Adrenal gland (tissue), 12 donors: ENCODE measurements around the gene ZSWIM4. TPM values are rescaled to one million over a fixed set of nuclear protein-coding genes. Genes with fewer than 3 reads are reported as not detected.

Source experiments
- DNase-seq, 7 donors: peaks; one replicate each; pipeline ENCODE4 v3.0.0-alpha.2; 2019 to 2020
- H3K27ac ChIP-seq, 5 donors: fragments of 200-600 bp; sonication (generic) in 4 of 5; 1 replicate in 3 of 5; 2 replicates in 2 of 5; pipeline versions ENCODE4 v1.5.1 to v1.8.0; 2016 to 2020; ENCODE audit warnings: mild to moderate bottlenecking in 1 of 5
- H3K27me3 ChIP-seq: fragments of 200-600 bp; 2 replicates; pipeline ENCODE4 v1.8.0; 2021
- H3K36me3 ChIP-seq, 2 donors: fragments of 200-600 bp; replicated peaks in 1 of 2; 1 replicate in 1 of 2; 2 replicates in 1 of 2; pipeline versions ENCODE4 v1.5.1 to v1.8.0; 2018 to 2022
- H3K4me1 ChIP-seq, 2 donors: fragments of 200-600 bp; replicated peaks in 1 of 2; 1 replicate in 1 of 2; 2 replicates in 1 of 2; pipeline versions ENCODE4 v1.5.1 to v1.8.0; 2018 to 2021
- H3K4me3 ChIP-seq, 4 donors: fragments of 200-600 bp; sonication (generic) in 3 of 4; one replicate each; pipeline ENCODE4 v1.5.1; 2016 to 2018
- H3K9me3 ChIP-seq, 3 donors: fragments of 200-600 bp; sonication (generic) in 1 of 3; replicated peaks in 1 of 3; 1 replicate in 2 of 3; 2 replicates in 1 of 3; pipeline versions ENCODE4 v1.5.1 to v1.8.0; 2016 to 2021
- CTCF ChIP-seq, 6 experiments: fragments of 450-650 bp in 4 of 6; fragments of 200-600 bp in 2 of 6; sonication (generic) in 1 of 6; IDR thresholded peaks; 1 replicate in 5 of 6; 2 replicates in 1 of 6; pipeline versions ENCODE4 v1.5.1 to v1.8.0; 2016 to 2021; ENCODE audit warnings: antibody characterized with exemption in 6 of 6, mild to moderate bottlenecking in 2 of 6, moderate library complexity in 1 of 6
- POLR2A ChIP-seq, 2 donors: fragments of 450-650 bp; IDR thresholded peaks; one replicate each; pipeline ENCODE4 v1.6.1; 2017; ENCODE audit warnings: antibody characterized with exemption in 2 of 2, mild to moderate bottlenecking in 2 of 2, moderate library complexity in 1 of 2
- WGBS, 4 donors: extraction: QIAGEN DNeasy Blood & Tissue Kit in 2 of 4; methylation state at CpG; one replicate each; pipeline versions ENCODE4 v1.1.5 to v1.1.7; 2013 to 2017; 5-methylcytosine and 5-hydroxymethylcytosine counted together
- intact Hi-C, 2 donors: fragments of 100-400 bp; cut with DNase I; formaldehyde crosslinking; loops; one replicate each; pipeline versions ENCODE4 v1.14.1 to v1.15.0; 2022 to 2023
- polyA plus RNA-seq, 3 donors: library from polyadenylated mRNA; stranded (reverse); fragments of 200-250 nt in 2 of 3; fragments of 350-450 nt in 1 of 3; fragmentation: Illumina TruSeq in 1 of 3; extraction: RNeasy Lipid Tissue Mini Kit (QIAGEN cat#74804) in 1 of 3; gene quantifications; one replicate each; pipeline ENCODE4 v1.2.3, GENCODE V29; 2013 to 2014
- total RNA-seq, 9 donors: library from RNA; depleted of rRNA in 4 of 9; stranded (reverse); fragments of >200 nt in 4 of 9; fragments of 120-200 nt in 1 of 9; fragmentation: NEBNext Ultra II Directional in 1 of 9; extraction: Animal tissue kit (Norgen Biotek cat#: 25700) in 1 of 9; gene quantifications; one replicate each; pipeline versions ENCODE4 v1.1.0 to v1.2.4, GENCODE V29; 2013 to 2023
- donor health status: healthy with polysubstance abuse.
- donor health status: Bipolar disorder and iron deficiency.
- donor health status: DM: yes; HTN: yes; CAD: no.
- donor health status: DM: no; HTN: no; CAD: no.
- donor health status: DM: no; HTN: no; CAD: no.
- donor health status: DM: yes; HTN: yes; CAD: no.

Gene ZSWIM4
- total and polyA plus RNA-seq, 12 donors, result 1.3 to 15.4 (median 9.1) TPM

DNA sequence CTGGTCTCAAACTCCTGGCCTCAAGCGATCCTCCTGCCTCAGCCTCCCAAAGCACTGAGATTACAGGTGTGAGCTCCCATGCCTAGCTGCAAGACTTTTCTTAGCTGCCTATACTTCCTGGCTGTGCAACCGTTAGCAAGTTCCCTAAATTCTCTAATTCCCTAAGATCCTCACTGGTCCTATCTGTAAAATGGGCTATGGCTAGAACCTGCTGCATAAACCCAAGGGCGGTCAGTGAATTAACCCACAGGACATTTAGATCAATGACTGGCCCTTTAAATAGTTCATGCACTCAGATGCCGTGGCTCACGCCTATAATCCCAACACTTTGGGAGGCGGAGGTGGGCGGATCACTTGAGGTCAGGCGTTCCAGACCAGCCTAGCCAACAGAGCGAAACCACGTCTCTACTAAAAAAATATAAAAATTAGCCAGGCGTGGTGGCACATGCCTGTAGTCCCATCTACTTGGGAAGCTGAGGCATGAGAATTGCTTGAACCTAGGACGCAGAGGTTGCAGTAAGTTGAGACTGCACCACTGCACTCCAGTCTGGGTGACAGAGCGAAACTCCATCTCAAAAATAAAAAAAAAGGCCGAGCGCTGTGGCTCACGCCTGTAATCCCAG lies 25.1 kb upstream of the ZSWIM4 start:
- WGBS, 4 donors, result 85 to 93% (median 91%) methylated on average over 16 of the region's 16 CpGs
- Histone ChIP-seq H3K27me3 (no peaks in the 10 kb centered on the region), H3K4me3 (no peak overlapping the region)

GRCh38 chr19:13774217-13775191 lies 20.7 kb upstream of the ZSWIM4 start, which contains the start of gene C19orf53:
TSS of gene C19orf53 (plus strand) at chr19:13774456. CDS start at chr19:13774478, 22 bp downstream.
- no peaks in the 10 kb centered on the region for H3K27me3 ChIP-seq
- peak within 1 kb of the TSS; percentile 69 to 99 (median 92) for H3K4me3 ChIP-seq
- DNase-seq, result peak; percentile 89 to 96 (median 93)
- H3K27ac ChIP-seq, result peak within 1 kb of the TSS; percentile 81 to 95 (median 90)
- WGBS, 4 donors, result 0 to 1% (median 1%) methylated on average over 27 to 61 of the region's 61 CpGs
- TF ChIP-seq POLR2A (IDR thresholded peaks at IDR 0.05) (peak; percentile 79 to 93), CTCF (IDR thresholded peaks at IDR 0.05) (no peak)
- H3K9me3 ChIP-seq, result no peaks in the 10 kb centered on the region
- peaks cover 15 to 18% of the 10 kb centered on the region in 2 donors for H3K4me1 ChIP-seq
- intact Hi-C loops, result no loop called here
- H3K36me3 ChIP-seq, result peaks cover 0 to 57% of the 10 kb centered on the region in 2 donors

More for the DNA sequence above, 25.1 kb upstream of the ZSWIM4 start:
- intact Hi-C loops, result no loop called here
- H3K27ac ChIP-seq, result no peak overlapping the region
- H3K36me3 ChIP-seq, result peaks cover 0 to 44% of the 10 kb centered on the region in 2 donors
- no peak for DNase-seq
- TF ChIP-seq CTCF (IDR thresholded peaks at IDR 0.05) (no peak), POLR2A (IDR thresholded peaks at IDR 0.05) (no peak)
- H3K9me3 ChIP-seq, result no peaks in the 10 kb centered on the region
- H3K4me1 ChIP-seq, result peaks cover 11 to 15% of the 10 kb centered on the region in 2 donors

DNA sequence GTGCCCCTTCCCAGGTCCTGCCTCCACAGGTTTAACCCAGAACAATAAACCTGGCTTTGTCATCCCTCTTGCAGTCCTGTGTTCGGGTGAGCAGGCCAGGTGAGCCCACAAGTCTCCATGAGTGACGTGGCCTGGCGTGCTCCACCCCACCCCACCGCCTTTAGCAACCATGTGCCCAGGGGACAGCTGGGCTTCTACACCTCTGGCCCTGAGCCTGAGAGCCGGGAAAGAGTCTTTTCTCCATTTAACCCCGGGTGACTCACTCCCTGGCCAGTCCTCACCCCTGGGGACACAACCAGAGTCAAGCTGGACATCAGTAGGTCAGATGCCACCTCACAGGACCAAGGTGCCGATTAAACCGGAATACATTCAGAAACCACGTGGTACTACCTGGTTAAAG lies 16.8 kb upstream of the ZSWIM4 start:
- intact Hi-C loops, result no loop called here
- DNase-seq, result no peak

More for the DNA sequence above, 16.8 kb upstream of the ZSWIM4 start:
- Histone ChIP-seq H3K27ac (no peak overlapping the region), H3K4me3 (no peak overlapping the region), H3K27me3 (no peaks in the 10 kb centered on the region), H3K4me1 (peaks cover 25 to 26% of the 10 kb centered on the region in 2 donors), H3K9me3 (no peaks in the 10 kb centered on the region), H3K36me3 (peaks cover 0 to 28% of the 10 kb centered on the region in 2 donors)
- TF ChIP-seq POLR2A (IDR thresholded peaks at IDR 0.05) (no peak), CTCF (IDR thresholded peaks at IDR 0.05) (no peak)
- WGBS, 4 donors, result 75 to 85% (median 83%) methylated on average over 5 to 9 of the region's 9 CpGs
